Stimulated activated naive B cell treated with anti-CD40 and anti-IgM and Interleukin-4, amounts not matched to agents 10 μg/mL and 1 μg/mL and 100 μg/mL, for 72 hours (primary cell): Measurements from ENCODE around the gene ENPP1.
"Not testable (repeated sequence)": the region's sequence is repeated elsewhere in the genome, so short reads cannot be mapped to it uniquely, and the experiment has no call there.

Source experiments
- ATAC-seq, 2 donors: fragments of 150-1000 bp; cut with Tn5 transposase; replicated peaks; 2 replicates each; pipeline ENCODE4 v1.10.0; 2021; ENCODE audit warnings: moderate library complexity in 1 of 2
- DNase-seq: peaks from one replicate; pipeline ENCODE4 v3.0.0; 2021
- H3K27ac Mint-ChIP-seq: one replicate; pipeline ENCODE4 v1.8.0; 2022; ENCODE audit warnings: mild to moderate bottlenecking, mixed read lengths
- H3K27me3 Mint-ChIP-seq, 2 donors: one replicate each; pipeline ENCODE4 v1.8.0; 2022; ENCODE audit warnings: mixed read lengths in 2 of 2
- H3K36me3 Mint-ChIP-seq, 2 donors: one replicate each; pipeline ENCODE4 v1.8.0; 2022; ENCODE audit warnings: mixed read lengths in 2 of 2, mild to moderate bottlenecking in 1 of 2
- H3K4me1 Mint-ChIP-seq, 2 donors: one replicate each; pipeline ENCODE4 v1.8.0; 2022; ENCODE audit warnings: mixed read lengths in 2 of 2, mild to moderate bottlenecking in 1 of 2
- H3K4me3 Mint-ChIP-seq, 2 donors: one replicate each; pipeline ENCODE4 v1.8.0; 2022; ENCODE audit warnings: mild to moderate bottlenecking in 2 of 2, mixed read lengths in 2 of 2, moderate library complexity in 1 of 2
- H3K9me3 Mint-ChIP-seq, 2 donors: one replicate each; pipeline ENCODE4 v1.8.0; 2022; ENCODE audit warnings: mixed read lengths in 2 of 2, mild to moderate bottlenecking in 1 of 2

The ENPP1 gene

GRCh38 chr6:131886517-131886916, 78.7 kb downstream of the ENPP1 start:
- peaks cover 0 to 1% of the 10 kb centered on the region in 2 donors for H3K9me3 Mint-ChIP-seq
- no peaks in the 10 kb centered on the region for H3K4me1 Mint-ChIP-seq
- peaks cover 0 to 11% of the 10 kb centered on the region in 2 donors for H3K27me3 Mint-ChIP-seq
- no peak overlapping the region for H3K27ac Mint-ChIP-seq
- H3K36me3 Mint-ChIP-seq, result peaks cover 19 to 29% of the 10 kb centered on the region in 2 donors
- no peak overlapping the region for H3K4me3 Mint-ChIP-seq
- DNase-seq (no peak), ATAC-seq (no peak)

GRCh38 chr6:131890091-131890490, 82.3 kb downstream of the ENPP1 start:
- peaks cover 19 to 31% of the 10 kb centered on the region in 2 donors for H3K36me3 Mint-ChIP-seq
- H3K27ac Mint-ChIP-seq, result no peak overlapping the region
- H3K4me1 Mint-ChIP-seq, result no peaks in the 10 kb centered on the region
- no peak overlapping the region for H3K4me3 Mint-ChIP-seq
- ATAC-seq (no peak), DNase-seq (no peak)
- H3K27me3 Mint-ChIP-seq, result peaks cover 5 to 22% of the 10 kb centered on the region in 2 donors
- H3K9me3 Mint-ChIP-seq, result peaks cover 0 to 1% of the 10 kb centered on the region in 2 donors

GRCh38 chr6:131893198-131893597, 85.4 kb downstream of the ENPP1 start:
- Mint-ChIP-seq H3K9me3 (peaks cover 6 to 7% of the 10 kb centered on the region in 2 donors), H3K4me1 (no peaks in the 10 kb centered on the region), H3K36me3 (peaks cover 24 to 32% of the 10 kb centered on the region in 2 donors), H3K4me3 (no peak overlapping the region), H3K27ac (no peak overlapping the region), H3K27me3 (peaks cover 11 to 25% of the 10 kb centered on the region in 2 donors)
- DNase-seq (no peak), ATAC-seq (no peak)

GRCh38 chr6:131894493-131895424, 86.9 kb downstream of the ENPP1 start:
- no peak for DNase-seq
- H3K4me1 Mint-ChIP-seq, result no peaks in the 10 kb centered on the region
- no peak for ATAC-seq
- no peak overlapping the region for H3K27ac Mint-ChIP-seq
- H3K4me3 Mint-ChIP-seq, result no peak overlapping the region
- peaks cover 15 to 25% of the 10 kb centered on the region in 2 donors for H3K36me3 Mint-ChIP-seq
- H3K27me3 Mint-ChIP-seq, result peaks cover 11 to 21% of the 10 kb centered on the region in 2 donors
- peaks cover 9 to 12% of the 10 kb centered on the region in 2 donors for H3K9me3 Mint-ChIP-seq

GRCh38 chr6:131897050-131897435, 89.2 kb downstream of the ENPP1 start:
- H3K4me1 Mint-ChIP-seq, result peaks cover 5 to 8% of the 10 kb centered on the region in 2 donors
- DNase-seq, result no peak
- H3K36me3 Mint-ChIP-seq, result peaks cover 11 to 19% of the 10 kb centered on the region in 2 donors
- peaks cover 11 to 21% of the 10 kb centered on the region in 2 donors for H3K27me3 Mint-ChIP-seq
- no peak overlapping the region for H3K27ac Mint-ChIP-seq
- no peak overlapping the region for H3K4me3 Mint-ChIP-seq
- H3K9me3 Mint-ChIP-seq, result peaks cover 9 to 12% of the 10 kb centered on the region in 2 donors
- no peak for ATAC-seq

DNA sequence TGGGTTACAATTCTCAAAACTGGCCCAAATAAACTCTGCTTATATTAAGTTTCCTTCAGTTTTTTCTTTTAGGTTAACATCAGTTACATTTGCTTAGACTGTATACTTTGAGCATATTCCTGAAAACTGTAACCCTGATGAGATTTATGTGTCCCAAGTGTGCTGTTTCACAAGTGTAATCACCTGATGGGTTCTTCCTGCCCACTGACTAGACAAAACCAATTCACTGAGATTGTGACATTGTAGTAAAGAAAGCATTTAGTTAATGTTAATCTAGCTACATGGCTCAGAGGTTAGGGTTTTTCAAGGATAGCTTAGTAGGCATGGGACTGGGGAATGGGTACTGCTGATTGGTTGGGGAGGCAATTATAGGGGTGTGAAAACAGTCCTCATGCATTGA, 89.8 kb downstream of the ENPP1 start:
- Mint-ChIP-seq H3K9me3 (peaks cover 9 to 12% of the 10 kb centered on the region in 2 donors), H3K27ac (no peak overlapping the region), H3K36me3 (peaks cover 11 to 15% of the 10 kb centered on the region in 2 donors), H3K27me3 (peaks cover 14 to 25% of the 10 kb centered on the region in 2 donors), H3K4me3 (no peak overlapping the region), H3K4me1 (peaks cover 5 to 8% of the 10 kb centered on the region in 2 donors)
- ATAC-seq (no peak), DNase-seq (no peak)

GRCh38 chr6:131898718-131899117, 90.9 kb downstream of the ENPP1 start:
- H3K4me1 Mint-ChIP-seq, result peaks cover 5 to 8% of the 10 kb centered on the region in 2 donors
- no peak overlapping the region for H3K4me3 Mint-ChIP-seq
- ATAC-seq (no peak), DNase-seq (no peak)
- peaks cover 11 to 15% of the 10 kb centered on the region in 2 donors for H3K36me3 Mint-ChIP-seq
- H3K9me3 Mint-ChIP-seq, result peaks cover 9 to 12% of the 10 kb centered on the region in 2 donors
- peaks cover 22 to 25% of the 10 kb centered on the region in 2 donors for H3K27me3 Mint-ChIP-seq
- no peak overlapping the region for H3K27ac Mint-ChIP-seq

GRCh38 chr6:131900231-131900630, 92.4 kb downstream of the ENPP1 start:
- Mint-ChIP-seq H3K4me3 (no peak overlapping the region), H3K36me3 (peaks cover 11 to 15% of the 10 kb centered on the region in 2 donors), H3K9me3 (peaks cover 9 to 12% of the 10 kb centered on the region in 2 donors), H3K27me3 (peaks cover 16 to 21% of the 10 kb centered on the region in 2 donors), H3K27ac (no peak overlapping the region), H3K4me1 (peaks cover 5 to 8% of the 10 kb centered on the region in 2 donors)
- DNase-seq, result no peak
- peak; percentile 47 to 71 for ATAC-seq

DNA sequence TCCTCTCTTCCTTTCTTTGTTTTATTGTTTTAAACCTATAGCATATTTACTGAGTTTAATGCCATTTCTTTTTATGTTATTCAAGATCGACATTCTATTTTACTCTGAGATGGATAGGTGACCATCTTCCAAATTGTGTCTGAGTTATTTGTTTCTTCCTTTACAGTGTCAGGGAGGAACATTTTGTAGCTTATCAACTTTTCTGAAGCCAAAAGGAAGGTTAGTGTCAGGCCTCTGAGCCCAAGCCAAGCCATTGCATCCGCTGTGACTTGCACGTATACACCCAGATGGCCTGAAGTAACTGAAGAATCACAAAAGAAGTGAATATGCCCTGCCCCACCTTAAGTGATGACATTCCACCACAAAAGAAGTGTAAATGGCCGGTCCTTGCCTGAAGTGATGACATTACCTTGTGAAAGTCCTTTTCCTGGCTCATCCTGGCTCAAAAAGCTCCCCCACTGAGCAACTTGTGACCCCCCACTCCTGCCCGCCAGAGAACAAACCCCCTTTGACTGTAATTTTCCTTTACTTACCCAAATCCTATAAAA, 93.6 kb downstream of the ENPP1 start:
- not testable (repeated sequence) for H3K27ac Mint-ChIP-seq, H3K4me1 Mint-ChIP-seq, DNase-seq, H3K4me3 Mint-ChIP-seq, ATAC-seq
- Mint-ChIP-seq H3K27me3 (peaks cover 16 to 25% of the 10 kb centered on the region in 2 donors), H3K9me3 (peaks cover 9 to 12% of the 10 kb centered on the region in 2 donors), H3K36me3 (peaks cover 9 to 14% of the 10 kb centered on the region in 2 donors)

GRCh38 chr6:131903734-131904133, 95.9 kb downstream of the ENPP1 start:
- ATAC-seq, H3K4me1 Mint-ChIP-seq, H3K27ac Mint-ChIP-seq, H3K4me3 Mint-ChIP-seq, H3K9me3 Mint-ChIP-seq, DNase-seq, H3K36me3 Mint-ChIP-seq: not testable (repeated sequence)
- H3K27me3 Mint-ChIP-seq, result peaks cover 11 to 32% of the 10 kb centered on the region in 2 donors

GRCh38 chr6:131908787-131909186, 101.0 kb downstream of the ENPP1 start:
- not testable (repeated sequence) for H3K9me3 Mint-ChIP-seq, ATAC-seq, DNase-seq, H3K36me3 Mint-ChIP-seq, H3K4me3 Mint-ChIP-seq, H3K27ac Mint-ChIP-seq
- Mint-ChIP-seq H3K27me3 (peaks cover 0 to 32% of the 10 kb centered on the region in 2 donors), H3K4me1 (peaks cover 5 to 14% of the 10 kb centered on the region in 2 donors)

GRCh38 chr6:131909408-131910218, 101.8 kb downstream of the ENPP1 start:
- Mint-ChIP-seq H3K9me3 (no peaks in the 10 kb centered on the region), H3K27me3 (peaks cover 0 to 32% of the 10 kb centered on the region in 2 donors), H3K36me3 (no peaks in the 10 kb centered on the region), H3K4me3 (no peak overlapping the region), H3K27ac (no peak overlapping the region), H3K4me1 (peaks cover 5 to 14% of the 10 kb centered on the region in 2 donors)
- DNase-seq, result peak; percentile 66
- ATAC-seq, result peak; percentile 96

DNA sequence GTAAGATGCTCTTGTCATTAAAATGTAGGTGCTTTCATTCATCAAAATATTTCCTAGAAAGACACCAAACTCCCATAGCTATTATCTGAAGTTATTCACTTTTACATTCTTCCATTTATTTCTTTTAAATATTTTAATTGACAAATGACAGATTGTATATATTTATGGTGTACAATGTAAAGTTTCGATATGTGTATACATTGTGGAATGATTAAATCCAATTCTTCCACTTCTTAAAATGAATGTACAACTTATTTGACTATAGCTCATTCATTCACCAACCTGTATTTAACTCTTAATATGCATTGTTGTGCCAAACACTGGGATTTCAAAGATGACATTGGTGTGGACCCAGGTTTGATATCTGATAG, 102.4 kb downstream of the ENPP1 start:
- Mint-ChIP-seq H3K4me1 (peaks cover 5 to 14% of the 10 kb centered on the region in 2 donors), H3K4me3 (no peak overlapping the region), H3K9me3 (no peaks in the 10 kb centered on the region), H3K27me3 (peaks cover 0 to 32% of the 10 kb centered on the region in 2 donors), H3K27ac (no peak overlapping the region), H3K36me3 (no peaks in the 10 kb centered on the region)
- DNase-seq (no peak), ATAC-seq (peak in 1 of 2 donors; percentile 22)

DNA sequence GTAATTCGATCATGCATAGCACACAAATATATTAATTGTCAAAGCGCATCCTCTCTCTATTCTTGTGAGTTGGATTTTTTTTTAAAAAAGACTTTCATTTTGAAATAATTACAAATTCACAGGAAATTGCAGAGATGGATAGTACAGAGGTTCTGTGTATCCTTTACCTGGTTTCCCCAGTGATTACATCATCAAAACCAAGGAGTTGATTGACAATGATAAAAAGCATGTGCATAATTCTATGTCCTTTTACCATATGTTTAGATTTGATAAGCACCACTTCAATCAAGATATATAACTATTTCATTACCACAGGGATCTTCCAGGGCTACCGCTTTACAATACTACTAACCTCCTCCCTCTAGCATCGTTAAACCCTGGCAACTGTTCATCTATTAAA, 103.1 kb downstream of the ENPP1 start:
- peaks cover 0 to 2% of the 10 kb centered on the region in 2 donors for H3K9me3 Mint-ChIP-seq
- peaks cover 0 to 27% of the 10 kb centered on the region in 2 donors for H3K27me3 Mint-ChIP-seq
- no peak overlapping the region for H3K4me3 Mint-ChIP-seq
- H3K27ac Mint-ChIP-seq, result no peak overlapping the region
- H3K4me1 Mint-ChIP-seq, result peaks cover 6 to 22% of the 10 kb centered on the region in 2 donors
- no peak for DNase-seq
- H3K36me3 Mint-ChIP-seq, result peaks cover 0 to 2% of the 10 kb centered on the region in 2 donors
- no peak for ATAC-seq
